ENCODE measurements around the gene CADM1. TPM values are rescaled to one million over a fixed set of nuclear protein-coding genes. Genes with fewer than 3 reads are reported as not detected.

The CADM1 gene
- total RNA-seq, 1 experiment from 2014 or later, result 0.79 TPM

GRCh38 chr11:115409691-115410220 lies 94.5 kb downstream of the CADM1 start:
- no peaks in the 10 kb centered on the region for H3K36me3 ChIP-seq (ENCODE audit: control insufficient read depth in 1 of 2, insufficient read depth in 2 of 2, low read length in 2 of 2)
- H3K79me2 ChIP-seq (ENCODE audit: insufficient read depth, low read length), result no peaks in the 10 kb centered on the region
- no peak overlapping the region for H3K4me2 ChIP-seq (ENCODE audit: low read length)
- DNase-seq (ENCODE audit: low read depth, low spot score) (no peak), ATAC-seq (no peak)
- no TSS peak for BruUV-seq (replicated peaks)
- TF ChIP-seq ZFX (IDR thresholded peaks at IDR 0.05), result no peak
- no peak for TF ChIP-seq TCF7L2 (IDR thresholded peaks at IDR 0.05; ENCODE audit: borderline replicate concordance, extremely low read depth, insufficient read depth, insufficient read length)
- TF ChIP-seq EZH2phosphoT487 (IDR thresholded peaks at IDR 0.05; ENCODE audit: borderline replicate concordance), result no peak
- no peak for TF ChIP-seq CEBPB (IDR thresholded peaks at IDR 0.05; ENCODE audit: low read depth)
- no peak for TF ChIP-seq CBX3 (IDR thresholded peaks at IDR 0.05; ENCODE audit: low read depth)
- no peak for TF ChIP-seq FOSL1 (IDR thresholded peaks at IDR 0.05; ENCODE audit: low read depth)
- TF ChIP-seq SIN3A (IDR thresholded peaks at IDR 0.05; ENCODE audit: low read depth), result no peak
- ChIA-PET RAD21 (ENCODE audit: low non-redundant PET in 1 of 2, low total read pairs in 2 of 2, uncharacterized antibody in 2 of 2, unreplicated experiment in 2 of 2) (no interaction called here), CTCF (no interaction called here), POLR2A (no interaction called here)
- no peak overlapping the region for H3K4me3 ChIP-seq (replicated peaks in 1 of 2; ENCODE audit: low read depth in 1 of 2, low read length in 2 of 2)
- no peaks in the 10 kb centered on the region for H3K27me3 ChIP-seq (ENCODE audit: insufficient read depth, low read length)
- no peaks in the 10 kb centered on the region for H3K9me3 ChIP-seq (ENCODE audit: control insufficient read depth in 1 of 2, insufficient read depth in 1 of 2, low read depth in 1 of 2, low read length in 2 of 2)
- no peaks in the 10 kb centered on the region for H3K4me1 ChIP-seq (ENCODE audit: control insufficient read depth in 1 of 2, insufficient read depth in 2 of 2, low read length in 2 of 2)
- H3K9me2 ChIP-seq (ENCODE audit: insufficient read depth), result no peaks in the 10 kb centered on the region
- intact Hi-C loops (cut with micrococcal nuclease), result no loop called here
- no peak overlapping the region for H3K27ac ChIP-seq (ENCODE audit: low read depth, low read length)
- H3K9ac ChIP-seq (ENCODE audit: low read length), result no peak overlapping the region
- H2AFZ ChIP-seq (ENCODE audit: low read depth, low read length, poor library complexity, severe bottlenecking), result no peak overlapping the region
- H4K20me1 ChIP-seq (ENCODE audit: insufficient read depth), result no peaks in the 10 kb centered on the region

GRCh38 chr11:115409116-115409670 lies 95.0 kb downstream of the CADM1 start:
- H3K9me2 ChIP-seq (ENCODE audit: insufficient read depth), result no peaks in the 10 kb centered on the region
- no peaks in the 10 kb centered on the region for H3K9me3 ChIP-seq (ENCODE audit: control insufficient read depth in 1 of 2, insufficient read depth in 1 of 2, low read depth in 1 of 2, low read length in 2 of 2)
- POLR2A ChIA-PET, result no interaction called here
- H3K36me3 ChIP-seq (ENCODE audit: control insufficient read depth in 1 of 2, insufficient read depth in 2 of 2, low read length in 2 of 2), result no peaks in the 10 kb centered on the region
- no peak overlapping the region for H2AFZ ChIP-seq (ENCODE audit: low read depth, low read length, poor library complexity, severe bottlenecking)
- H4K20me1 ChIP-seq (ENCODE audit: insufficient read depth), result no peaks in the 10 kb centered on the region
- no peaks in the 10 kb centered on the region for H3K4me1 ChIP-seq (ENCODE audit: control insufficient read depth in 1 of 2, insufficient read depth in 2 of 2, low read length in 2 of 2)
- no TSS peak for BruUV-seq (replicated peaks)
- intact Hi-C loops (cut with micrococcal nuclease), result no loop called here
- RAD21 ChIA-PET (ENCODE audit: low non-redundant PET in 1 of 2, low total read pairs in 2 of 2, uncharacterized antibody in 2 of 2, unreplicated experiment in 2 of 2), result no interaction called here
- no peak overlapping the region for H3K27ac ChIP-seq (ENCODE audit: low read depth, low read length)
- no peak for TF ChIP-seq ELF1 (IDR thresholded peaks at IDR 0.05; ENCODE audit: borderline replicate concordance, low read depth)
- TF ChIP-seq RAD21 (IDR thresholded peaks at IDR 0.05; ENCODE audit: low read depth), result no peak
- no peak for TF ChIP-seq REST (IDR thresholded peaks at IDR 0.05; ENCODE audit: low read depth)
- TF ChIP-seq CTCF (IDR thresholded peaks at IDR 0.05 in 2 of 3, conservative IDR thresholded peaks at IDR 0.05 in 1 of 3; ENCODE audit: borderline replicate concordance in 1 of 3, insufficient read depth in 1 of 3, low read depth in 2 of 3, low read length in 2 of 3), result no peak
- no peak overlapping the region for H3K4me3 ChIP-seq (replicated peaks in 1 of 2; ENCODE audit: low read depth in 1 of 2, low read length in 2 of 2)
- no peaks in the 10 kb centered on the region for H3K79me2 ChIP-seq (ENCODE audit: insufficient read depth, low read length)
- H3K27me3 ChIP-seq (ENCODE audit: insufficient read depth, low read length), result no peaks in the 10 kb centered on the region
- no peak overlapping the region for H3K9ac ChIP-seq (ENCODE audit: low read length)
- CTCF ChIA-PET, result no interaction called here
- ATAC-seq, result no peak
- no peak for DNase-seq (ENCODE audit: low read depth, low spot score)
- no peak overlapping the region for H3K4me2 ChIP-seq (ENCODE audit: low read length)

Data from HCT116 (cell line).